ENCODE measurements around the gene TXNDC11.

The TXNDC11 gene

GRCh38 chr16:11721781-11722467 lies 20.7 kb downstream of the TXNDC11 start:
- DNase-seq (ENCODE audit: low read depth in 2 of 2): no peak

GRCh38 chr16:11719762-11720161 lies 22.9 kb downstream of the TXNDC11 start:
- no peak for DNase-seq (ENCODE audit: low read depth in 2 of 2)

GRCh38 chr16:11719171-11719570 lies 23.5 kb downstream of the TXNDC11 start:
- no peak for DNase-seq (ENCODE audit: low read depth in 2 of 2)

GRCh38 chr16:11717811-11718210 lies 24.8 kb downstream of the TXNDC11 start:
- DNase-seq (ENCODE audit: low read depth in 2 of 2): no peak

- DNase-seq (ENCODE audit: low read depth in 2 of 2): no peak
Observed at GRCh38 chr16:11716336-11716735, 26.3 kb downstream of the TXNDC11 start.

- no peak for DNase-seq (ENCODE audit: low read depth in 2 of 2)
Observed at GRCh38 chr16:11715246-11715947, 27.3 kb downstream of the TXNDC11 start.

GRCh38 chr16:11712122-11712521 lies 30.5 kb downstream of the TXNDC11 start:
- DNase-seq (ENCODE audit: low read depth in 2 of 2): no peak

- DNase-seq (ENCODE audit: low read depth in 2 of 2): no peak
Observed at GRCh38 chr16:11711662-11712061, 31.0 kb downstream of the TXNDC11 start.

- no peak for DNase-seq (ENCODE audit: low read depth in 2 of 2)
Observed at GRCh38 chr16:11708421-11708820, 34.2 kb downstream of the TXNDC11 start.

- no peak for DNase-seq (ENCODE audit: low read depth in 2 of 2)
Observed at GRCh38 chr16:11707679-11708197, 34.9 kb downstream of the TXNDC11 start.

- DNase-seq (ENCODE audit: low read depth in 2 of 2): no peak
Observed at GRCh38 chr16:11706180-11706742, 36.4 kb downstream of the TXNDC11 start.

- DNase-seq (ENCODE audit: low read depth in 2 of 2): no peak
Observed at GRCh38 chr16:11705311-11706025, 37.2 kb downstream of the TXNDC11 start.

GRCh38 chr16:11700264-11701029 lies 42.2 kb downstream of the TXNDC11 start:
- DNase-seq (ENCODE audit: low read depth in 2 of 2): no peak

- no peak for DNase-seq (ENCODE audit: low read depth in 2 of 2)
Observed at GRCh38 chr16:11699234-11699894, 43.3 kb downstream of the TXNDC11 start.

- no peak for DNase-seq (ENCODE audit: low read depth in 2 of 2)
Observed at GRCh38 chr16:11698271-11698689, 44.4 kb downstream of the TXNDC11 start.

- no peak for DNase-seq (ENCODE audit: low read depth in 2 of 2)
Observed at GRCh38 chr16:11697319-11697718, 45.3 kb downstream of the TXNDC11 start.

- no peak for DNase-seq (ENCODE audit: low read depth in 2 of 2)
Observed at GRCh38 chr16:11696266-11697012, 46.2 kb downstream of the TXNDC11 start.

GRCh38 chr16:11692651-11693050 lies 50.0 kb downstream of the TXNDC11 start:
- no peak for DNase-seq (ENCODE audit: low read depth in 2 of 2)

- no peak for DNase-seq (ENCODE audit: low read depth in 2 of 2)
Observed at GRCh38 chr16:11692171-11692570, 50.5 kb downstream of the TXNDC11 start.

GRCh38 chr16:11691771-11692170 lies 50.9 kb downstream of the TXNDC11 start:
- DNase-seq (ENCODE audit: low read depth in 2 of 2): no peak

Measured in stimulated activated CD8-positive, alpha-beta memory T cell treated with anti-CD3 and anti-CD28 coated beads, Interleukin-2, amount 100 ng/mL, for 1 hour (primary cell).